GM12873 (cell line): Measurements from ENCODE around the gene IQCN.
A peak's percentile ranks its signal among the peaks of the same experiment; 100 is the strongest.

Experiments used
- CTCF ChIP-seq: IDR thresholded peaks from 2 replicates; pipeline ENCODE4 v1.5.1; 2012; ENCODE audit warnings: low read depth, mild to moderate bottlenecking, moderate library complexity, low read length, control low read depth; ENCODE audit not compliant: insufficient read depth; ENCODE audit errors: missing control alignments

The IQCN gene

GRCh38 chr19:18278521-18279265 lies 4.4 kb upstream of the IQCN start:
- peak; percentile 56 for TF ChIP-seq CTCF

- TF ChIP-seq CTCF = no peak
These were observed 617 bp upstream of the IQCN start for GRCh38 chr19:18274781-18275356.

GRCh38 chr19:18273561-18274218 lies 562 bp downstream of the IQCN start:
- TF ChIP-seq CTCF = no peak

- no peak for TF ChIP-seq CTCF
These were observed 2.8 kb downstream of the IQCN start for GRCh38 chr19:18271433-18271841.

- TF ChIP-seq CTCF = no peak
These were observed 3.9 kb downstream of the IQCN start for GRCh38 chr19:18270326-18270725.

- no peak for TF ChIP-seq CTCF
These were observed 5.1 kb downstream of the IQCN start for GRCh38 chr19:18269070-18269723.
